HEK293 (cell line): Measurements from ENCODE around the gene RBFOX1.

Experiments
- CTCF ChIA-PET: fragments of 350-600 bp; formaldehyde crosslinking; extraction: SDS; loops from one replicate; lab custom pipeline; 2021; ENCODE audit warnings: antibody characterized with exemption; lab: Yijun Ruan, JAX
- POLR2A ChIA-PET: fragments of 300-600 bp; formaldehyde crosslinking; extraction: SDS; loops from one replicate; lab custom pipeline; 2020; ENCODE audit warnings: antibody characterized with exemption, inconsistent platforms; lab: Yijun Ruan, JAX
- H3K27ac ChIP-seq: fragments of 200-500 bp; sonication (Bioruptor generic); 2 replicates; pipeline ENCODE4 v1.5.1; 2014; ENCODE audit warnings: low read depth, low read length, control low read depth, inconsistent platforms; ENCODE audit errors: extremely low read depth
- H3K36me3 ChIP-seq, 2 experiments: fragments of 200-500 bp in 1 of 2; sonication (Bioruptor generic) in 1 of 2; 1 replicate in 1 of 2; 2 replicates in 1 of 2; pipeline ENCODE4 v1.5.1; 2014 to 2017; ENCODE audit warnings: inconsistent platforms in 2 of 2, low read length in 2 of 2; ENCODE audit not compliant: control insufficient read depth in 2 of 2, insufficient read depth in 1 of 2
- H3K4me1 ChIP-seq: fragments of 200-500 bp; sonication (Bioruptor generic); 2 replicates; pipeline ENCODE4 v1.5.1; 2014; ENCODE audit warnings: mild to moderate bottlenecking, low read length, inconsistent platforms; ENCODE audit not compliant: control insufficient read depth, insufficient read depth
- H3K4me3 ChIP-seq: 2 replicates; pipeline ENCODE4 v1.5.1; 2011; ENCODE audit warnings: low read depth, mild to moderate bottlenecking, control low read depth, low read length, moderate library complexity
- H3K9me3 ChIP-seq: fragments of 200-500 bp; sonication (Bioruptor generic); 2 replicates; pipeline ENCODE4 v1.5.1; 2014; ENCODE audit warnings: low read depth, low read length, inconsistent platforms; ENCODE audit not compliant: control insufficient read depth, insufficient read depth
- MEIS1 ChIP-seq: sonication (generic); formaldehyde crosslinking; IDR thresholded peaks from 2 replicates; pipeline ENCODE4 v1.8.1; 2022; ENCODE audit warnings: missing genetic modification reagents, mild to moderate bottlenecking, borderline replicate concordance
- OSR2 ChIP-seq: fragments of 450-650 bp; formaldehyde crosslinking; IDR thresholded peaks from 2 replicates; pipeline ENCODE4 v1.5.1; 2016; ENCODE audit warnings: missing biosample characterization, missing genetic modification characterization
- PRDM1 ChIP-seq: fragments of 450-650 bp; formaldehyde crosslinking; IDR thresholded peaks from 2 replicates; pipeline ENCODE4; 2016; ENCODE audit warnings: missing biosample characterization, missing genetic modification characterization
- ZBTB11 ChIP-seq: fragments of 450-650 bp; formaldehyde crosslinking; conservative IDR thresholded peaks from 2 replicates; pipeline ENCODE4 v1.5.1; 2016; ENCODE audit warnings: low read depth, missing biosample characterization, missing genetic modification characterization
- ZBTB48 ChIP-seq: fragments of 450-650 bp; formaldehyde crosslinking; IDR thresholded peaks from 2 replicates; pipeline ENCODE4 v1.5.1; 2016; ENCODE audit warnings: missing biosample characterization, missing genetic modification characterization
- ZEB2 ChIP-seq: fragments of 450-650 bp; formaldehyde crosslinking; IDR thresholded peaks from 2 replicates; pipeline ENCODE4 v1.5.1; 2016; ENCODE audit warnings: missing biosample characterization, missing genetic modification characterization
- ZFHX2 ChIP-seq: fragments of 450-650 bp; formaldehyde crosslinking; conservative IDR thresholded peaks from 2 replicates; pipeline ENCODE4 v1.5.1; 2016; ENCODE audit warnings: missing biosample characterization, missing genetic modification characterization
- ZIC2 ChIP-seq: fragments of 450-650 bp; formaldehyde crosslinking; IDR thresholded peaks from 2 replicates; pipeline ENCODE4 v1.5.1; 2016; ENCODE audit warnings: missing biosample characterization, missing genetic modification characterization
- ZNF121 ChIP-seq: fragments of 450-650 bp; formaldehyde crosslinking; IDR thresholded peaks from 2 replicates; pipeline ENCODE4 v1.5.1; 2016; ENCODE audit warnings: missing biosample characterization, missing genetic modification characterization
- ZNF132 ChIP-seq: fragments of 450-650 bp; formaldehyde crosslinking; IDR thresholded peaks from 2 replicates; pipeline ENCODE4 v1.5.1; 2017; ENCODE audit warnings: missing biosample characterization, missing genetic modification characterization, borderline replicate concordance
- ZNF140 ChIP-seq: fragments of 450-650 bp; formaldehyde crosslinking; IDR thresholded peaks from 2 replicates; pipeline ENCODE4 v1.5.1; 2016; ENCODE audit warnings: missing biosample characterization, missing genetic modification characterization
- ZNF155 ChIP-seq: fragments of 450-650 bp; formaldehyde crosslinking; IDR thresholded peaks from 2 replicates; pipeline ENCODE4 v1.5.1; 2016; ENCODE audit warnings: missing biosample characterization, missing genetic modification characterization
- ZNF202 ChIP-seq: fragments of 450-650 bp; formaldehyde crosslinking; IDR thresholded peaks from 2 replicates; pipeline ENCODE4 v1.5.1; 2016; ENCODE audit warnings: missing biosample characterization, missing genetic modification characterization, borderline replicate concordance
- ZNF513 ChIP-seq: fragments of 450-650 bp; IDR thresholded peaks from 2 replicates; pipeline ENCODE4 v1.5.1; 2018; ENCODE audit warnings: missing biosample characterization, missing genetic modification characterization
- ZNF544 ChIP-seq: fragments of 450-650 bp; formaldehyde crosslinking; IDR thresholded peaks from 2 replicates; pipeline ENCODE4 v1.5.0; 2017; ENCODE audit warnings: missing biosample characterization, missing genetic modification characterization
- ZNF555 ChIP-seq: fragments of 450-650 bp; formaldehyde crosslinking; conservative IDR thresholded peaks from 2 replicates; pipeline ENCODE4 v1.5.1; 2017; ENCODE audit warnings: missing biosample characterization, mild to moderate bottlenecking, missing genetic modification characterization, inconsistent platforms
- ZNF585B ChIP-seq: fragments of 450-650 bp; formaldehyde crosslinking; IDR thresholded peaks from 2 replicates; pipeline ENCODE4 v1.5.1; 2016; ENCODE audit warnings: missing biosample characterization, missing genetic modification characterization
- ZNF629 ChIP-seq: fragments of 450-650 bp; formaldehyde crosslinking; IDR thresholded peaks from 2 replicates; pipeline ENCODE4 v1.5.1; 2017; ENCODE audit warnings: missing biosample characterization, missing genetic modification characterization
- ZNF658 ChIP-seq: fragments of 450-650 bp; formaldehyde crosslinking; IDR thresholded peaks from 2 replicates; pipeline ENCODE4; 2016; ENCODE audit warnings: missing biosample characterization, missing genetic modification characterization
- ZNF830 ChIP-seq: fragments of 450-650 bp; IDR thresholded peaks from 2 replicates; pipeline ENCODE4 v1.5.0; 2018; ENCODE audit warnings: missing biosample characterization, missing genetic modification characterization, low read depth, mild to moderate bottlenecking, moderate library complexity
- ZSCAN5A ChIP-seq: fragments of 450-650 bp; formaldehyde crosslinking; IDR thresholded peaks from 2 replicates; pipeline ENCODE4 v1.5.1; 2016; ENCODE audit warnings: missing biosample characterization, missing genetic modification characterization
- TF ChIP-seq, protein P1 (sequence below): fragments of 450-650 bp; formaldehyde crosslinking; IDR thresholded peaks from 2 replicates; pipeline ENCODE4; 2016; ENCODE audit warnings: missing biosample characterization, missing genetic modification characterization
- TF ChIP-seq, protein P2 (sequence below): fragments of 450-650 bp; formaldehyde crosslinking; IDR thresholded peaks from 2 replicates; pipeline ENCODE4 v1.5.1; 2016; ENCODE audit warnings: missing biosample characterization, missing genetic modification characterization, borderline replicate concordance
- TF ChIP-seq, protein P3 (sequence below): fragments of 450-650 bp; formaldehyde crosslinking; IDR thresholded peaks from 2 replicates; pipeline ENCODE4 v1.5.1; 2017; ENCODE audit warnings: missing biosample characterization, mild to moderate bottlenecking, missing genetic modification characterization, moderate library complexity

Gene RBFOX1

DNA sequence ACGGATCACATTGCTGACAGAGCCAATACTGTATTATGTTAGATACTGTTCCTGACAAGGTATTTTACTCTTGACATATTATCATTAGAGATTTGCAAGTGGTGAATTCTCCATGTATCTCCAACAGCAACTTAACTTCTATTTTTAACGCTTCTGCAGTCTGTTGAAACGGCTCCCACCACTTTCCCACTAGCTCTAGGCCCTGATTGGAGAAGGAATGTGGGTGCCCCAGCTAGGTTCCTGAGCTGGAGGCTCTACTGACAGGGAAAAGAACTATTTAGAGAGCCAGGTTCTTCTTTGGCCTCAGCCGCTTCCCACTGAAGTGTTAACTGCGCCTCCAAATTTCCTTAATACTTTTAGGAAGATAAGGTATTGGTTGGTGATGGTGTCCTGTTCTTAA lies 191.8 kb downstream of the RBFOX1 start:
- no peaks in the 10 kb centered on the region for H3K4me1 ChIP-seq
- CTCF ChIA-PET, result no interaction called here
- POLR2A ChIA-PET, result no interaction called here

DNA sequence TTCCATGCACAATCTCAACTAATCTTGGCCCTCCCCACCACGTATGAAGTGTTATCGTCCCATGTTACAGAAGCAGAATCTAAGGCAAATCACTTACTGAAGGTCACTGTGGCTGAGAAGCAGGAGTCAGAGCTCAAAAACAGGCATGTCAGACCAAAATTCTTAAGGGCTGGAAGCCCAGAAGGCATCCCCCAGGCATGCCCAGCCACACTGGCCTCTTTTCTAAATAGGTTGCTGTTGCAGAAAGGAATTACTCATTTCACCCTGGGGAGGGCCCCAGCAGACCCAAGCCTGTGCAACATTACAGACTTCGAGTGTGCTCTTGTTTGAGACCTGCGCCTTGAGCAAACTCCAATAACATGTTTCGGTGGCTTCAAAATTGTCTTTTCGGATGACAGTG lies 194.1 kb downstream of the RBFOX1 start:
- Histone ChIP-seq H3K9me3 (no peaks in the 10 kb centered on the region), H3K4me3 (no peak overlapping the region), H3K4me1 (no peaks in the 10 kb centered on the region), H3K27ac (no peak overlapping the region), H3K36me3 (no peaks in the 10 kb centered on the region)
- no peak for TF ChIP-seq ZEB2 (tag by site-specific recombination)
- TF ChIP-seq ZBTB48, result no peak
- TF ChIP-seq MEIS1 (CRISPR knock-in tag), result no peak
- no peak for TF ChIP-seq ZNF629 (tag by site-specific recombination)
- ChIA-PET POLR2A (no interaction called here), CTCF (no interaction called here)

More for the DNA sequence above, 191.8 kb downstream of the RBFOX1 start:
- H3K36me3 ChIP-seq, result no peaks in the 10 kb centered on the region
- H3K27ac ChIP-seq, result no peak overlapping the region
- no peaks in the 10 kb centered on the region for H3K9me3 ChIP-seq
- TF ChIP-seq ZFHX2 (tag by site-specific recombination) (no peak), ZBTB11 (tag by site-specific recombination) (no peak), ZNF140 (tag by site-specific recombination) (no peak), ZNF555 (tag by site-specific recombination) (no peak), ZNF132 (no peak), OSR2 (tag by site-specific recombination) (no peak), ZNF121 (no peak), ZSCAN5A (tag by site-specific recombination) (no peak), ZNF155 (tag by site-specific recombination) (no peak), PRDM1 (tag by site-specific recombination) (no peak), ZNF830 (tag by site-specific recombination) (no peak), ZNF658 (tag by site-specific recombination) (no peak), ZNF202 (no peak)
- no peak overlapping the region for H3K4me3 ChIP-seq

- Histone ChIP-seq H3K36me3 (no peaks in the 10 kb centered on the region), H3K4me3 (no peak overlapping the region), H3K9me3 (no peaks in the 10 kb centered on the region), H3K27ac (no peak overlapping the region), H3K4me1 (no peaks in the 10 kb centered on the region)
- CTCF ChIA-PET, result interaction anchor here (0.6 kb wide), 1 partner anchor 17 kb away, joined by 3 read pairs; no protein-coding TSS in a partner anchor
- POLR2A ChIA-PET, result no interaction called here
- TF ChIP-seq, protein P1, sequence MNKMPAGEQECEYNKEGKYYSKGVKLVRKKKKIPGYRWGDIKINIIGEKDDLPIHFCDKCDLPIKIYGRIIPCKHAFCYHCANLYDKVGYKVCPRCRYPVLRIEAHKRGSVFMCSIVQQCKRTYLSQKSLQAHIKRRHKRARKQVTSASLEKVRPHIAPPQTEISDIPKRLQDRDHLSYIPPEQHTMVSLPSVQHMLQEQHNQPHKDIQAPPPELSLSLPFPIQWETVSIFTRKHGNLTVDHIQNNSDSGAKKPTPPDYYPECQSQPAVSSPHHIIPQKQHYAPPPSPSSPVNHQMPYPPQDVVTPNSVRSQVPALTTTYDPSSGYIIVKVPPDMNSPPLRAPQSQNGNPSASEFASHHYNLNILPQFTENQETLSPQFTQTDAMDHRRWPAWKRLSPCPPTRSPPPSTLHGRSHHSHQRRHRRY (tag by site-specific recombination), result no peak
- TF ChIP-seq, protein P2, sequence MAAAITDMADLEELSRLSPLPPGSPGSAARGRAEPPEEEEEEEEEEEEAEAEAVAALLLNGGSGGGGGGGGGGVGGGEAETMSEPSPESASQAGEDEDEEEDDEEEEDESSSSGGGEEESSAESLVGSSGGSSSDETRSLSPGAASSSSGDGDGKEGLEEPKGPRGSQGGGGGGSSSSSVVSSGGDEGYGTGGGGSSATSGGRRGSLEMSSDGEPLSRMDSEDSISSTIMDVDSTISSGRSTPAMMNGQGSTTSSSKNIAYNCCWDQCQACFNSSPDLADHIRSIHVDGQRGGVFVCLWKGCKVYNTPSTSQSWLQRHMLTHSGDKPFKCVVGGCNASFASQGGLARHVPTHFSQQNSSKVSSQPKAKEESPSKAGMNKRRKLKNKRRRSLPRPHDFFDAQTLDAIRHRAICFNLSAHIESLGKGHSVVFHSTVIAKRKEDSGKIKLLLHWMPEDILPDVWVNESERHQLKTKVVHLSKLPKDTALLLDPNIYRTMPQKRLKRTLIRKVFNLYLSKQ (tag by site-specific recombination), result no peak
- TF ChIP-seq ZNF513 (tag by site-specific recombination) (no peak), ZNF544 (tag by site-specific recombination) (no peak), ZNF585B (tag by site-specific recombination) (no peak), ZIC2 (tag by site-specific recombination) (no peak)
- TF ChIP-seq, protein P3, sequence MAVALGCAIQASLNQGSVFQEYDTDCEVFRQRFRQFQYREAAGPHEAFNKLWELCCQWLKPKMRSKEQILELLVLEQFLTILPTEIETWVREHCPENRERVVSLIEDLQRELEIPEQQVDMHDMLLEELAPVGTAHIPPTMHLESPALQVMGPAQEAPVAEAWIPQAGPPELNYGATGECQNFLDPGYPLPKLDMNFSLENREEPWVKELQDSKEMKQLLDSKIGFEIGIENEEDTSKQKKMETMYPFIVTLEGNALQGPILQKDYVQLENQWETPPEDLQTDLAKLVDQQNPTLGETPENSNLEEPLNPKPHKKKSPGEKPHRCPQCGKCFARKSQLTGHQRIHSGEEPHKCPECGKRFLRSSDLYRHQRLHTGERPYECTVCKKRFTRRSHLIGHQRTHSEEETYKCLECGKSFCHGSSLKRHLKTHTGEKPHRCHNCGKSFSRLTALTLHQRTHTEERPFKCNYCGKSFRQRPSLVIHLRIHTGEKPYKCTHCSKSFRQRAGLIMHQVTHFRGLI (tag by site-specific recombination), result no peak
These were observed 199.9 kb downstream of the RBFOX1 start for GRCh38 chr16:7532534-7532933.
